Naive thymus-derived CD8-positive, alpha-beta T cell (primary cell): ENCODE measurements around the gene RTP3. TPM values are rescaled to one million over a fixed set of nuclear protein-coding genes. Genes with fewer than 3 reads are reported as not detected.
A peak's percentile ranks its signal among the peaks of the same experiment; 100 is the strongest.
"Not testable (repeated sequence)": the region's sequence is repeated elsewhere in the genome, so short reads cannot be mapped to it uniquely, and the experiment has no call there.

ENCODE experiments used
- ATAC-seq, 2 donors: fragments of 150-1000 bp; cut with Tn5 transposase in 1 of 2; sonication (Bioruptor Pico), chemical (Tn5 transposase) in 1 of 2; 1 replicate in 1 of 2; 2 replicates in 1 of 2; pipeline ENCODE4 v1.10.0; 2021; ENCODE audit warnings: mild to moderate bottlenecking in 2 of 2, moderate library complexity in 2 of 2
- POLR2A ChIA-PET: fragments of 350-600 bp; sonication (Branson Sonifier 250); formaldehyde crosslinking; loops from one replicate; lab custom pipeline; 2021; ENCODE audit warnings: antibody characterized with exemption; lab: Charles Lee
- DNase-seq, 10 donors: peaks; one replicate each; pipeline versions ENCODE4 v3.0.0 to v3.0.0-alpha.2; 2020 to 2022
- H3K27ac Mint-ChIP-seq, 10 donors: one replicate each; pipeline ENCODE4 v1.8.0; 2020 to 2022; ENCODE audit warnings: mild to moderate bottlenecking in 10 of 10, mixed read lengths in 10 of 10, moderate library complexity in 4 of 10, inconsistent platforms in 1 of 10
- H3K27me3 Mint-ChIP-seq, 5 donors: one replicate each; pipeline ENCODE4 v1.8.0; 2021 to 2022; ENCODE audit warnings: mixed read lengths in 5 of 5
- H3K36me3 Mint-ChIP-seq, 3 donors: one replicate each; pipeline ENCODE4 v1.8.0; 2020 to 2022; ENCODE audit warnings: mixed read lengths in 3 of 3, mild to moderate bottlenecking in 2 of 3, inconsistent platforms in 1 of 3
- H3K4me1 Mint-ChIP-seq, 4 donors: one replicate each; pipeline ENCODE4 v1.8.0; 2021 to 2022; ENCODE audit warnings: mixed read lengths in 4 of 4
- H3K4me3 Mint-ChIP-seq, 10 donors: one replicate each; pipeline ENCODE4 v1.8.0; 2020 to 2022; ENCODE audit warnings: mild to moderate bottlenecking in 10 of 10, mixed read lengths in 10 of 10, moderate library complexity in 6 of 10, inconsistent platforms in 1 of 10
- H3K9me3 Mint-ChIP-seq, 9 donors: one replicate each; pipeline ENCODE4 v1.8.0; 2020 to 2022; ENCODE audit warnings: mixed read lengths in 9 of 9, mild to moderate bottlenecking in 3 of 9, inconsistent platforms in 1 of 9, moderate library complexity in 1 of 9
- polyA plus RNA-seq, 3 donors: library from polyadenylated mRNA; unstranded; fragments of 300-500 nt; fragmentation: Illumina TruSeq; gene quantifications; one replicate each; pipeline ENCODE4 v1.2.3, GENCODE V29; 2021
- total RNA-seq, 8 experiments: library from RNA in 2 of 8; stranded (reverse) in 2 of 8; gene quantifications; one replicate each; pipeline ENCODE4 v1.2.3 and lab custom pipeline; 2021 to 2026

RTP3 gene
- total and polyA plus RNA-seq, 5 experiments from 2014 or later: not detected

DNA sequence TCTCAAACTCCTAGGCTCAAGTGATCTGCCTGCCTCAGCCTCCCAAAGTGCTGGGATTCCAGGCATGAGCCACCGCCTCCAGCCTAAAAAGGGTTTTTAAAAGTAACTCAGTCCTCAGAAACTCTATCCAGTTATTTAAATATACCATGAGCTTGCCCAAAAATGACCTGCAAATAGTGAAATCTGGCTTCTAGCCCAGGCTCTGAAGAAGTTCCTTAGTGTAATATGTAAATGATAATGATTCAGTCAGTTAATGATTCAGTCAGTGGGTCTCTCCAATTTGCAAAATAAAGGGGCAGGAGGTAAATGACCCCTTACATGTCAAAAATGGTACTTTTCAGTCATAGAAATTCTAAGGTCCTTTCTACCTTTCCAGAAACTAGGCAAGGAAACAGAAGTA lies 39.5 kb downstream of the RTP3 start:
- no peaks in the 10 kb centered on the region for H3K9me3 Mint-ChIP-seq
- peaks cover 18 to 66% (median 46%) of the 10 kb centered on the region in 4 donors for H3K4me1 Mint-ChIP-seq
- DNase-seq (no peak), ATAC-seq (no peak)
- no peak overlapping the region for H3K4me3 Mint-ChIP-seq
- POLR2A ChIA-PET: interaction anchor here (0.9 kb wide), 1 partner anchor 10 kb away, joined by 3 read pairs; no protein-coding TSS in a partner anchor
- H3K27ac Mint-ChIP-seq: peak overlapping the region in 5 of 10 donors; percentile 70 to 98 (median 94)
- peaks cover 0 to 13% (median 3%) of the 10 kb centered on the region in 5 donors for H3K27me3 Mint-ChIP-seq
- H3K36me3 Mint-ChIP-seq: no peaks in the 10 kb centered on the region

GRCh38 chr3:46537779-46538178 lies 40.0 kb downstream of the RTP3 start:
- no peak for ATAC-seq
- H3K36me3 Mint-ChIP-seq: no peaks in the 10 kb centered on the region
- H3K27ac Mint-ChIP-seq: peak overlapping the region; percentile 91 to 98 (median 95)
- H3K4me1 Mint-ChIP-seq: peaks cover 18 to 70% (median 47%) of the 10 kb centered on the region in 4 donors
- POLR2A ChIA-PET: interaction anchor here (0.7 to 1.6 kb wide), 7 partner anchors 11 to 156 kb away, joined by 3 to 16 read pairs (median 3); partner anchors contain the start of gene ALS2CL
- no peaks in the 10 kb centered on the region for H3K9me3 Mint-ChIP-seq
- no peak for DNase-seq
- H3K27me3 Mint-ChIP-seq: peaks cover 0 to 13% (median 3%) of the 10 kb centered on the region in 5 donors
- H3K4me3 Mint-ChIP-seq: peak overlapping the region; percentile 56 to 84 (median 74)

DNA sequence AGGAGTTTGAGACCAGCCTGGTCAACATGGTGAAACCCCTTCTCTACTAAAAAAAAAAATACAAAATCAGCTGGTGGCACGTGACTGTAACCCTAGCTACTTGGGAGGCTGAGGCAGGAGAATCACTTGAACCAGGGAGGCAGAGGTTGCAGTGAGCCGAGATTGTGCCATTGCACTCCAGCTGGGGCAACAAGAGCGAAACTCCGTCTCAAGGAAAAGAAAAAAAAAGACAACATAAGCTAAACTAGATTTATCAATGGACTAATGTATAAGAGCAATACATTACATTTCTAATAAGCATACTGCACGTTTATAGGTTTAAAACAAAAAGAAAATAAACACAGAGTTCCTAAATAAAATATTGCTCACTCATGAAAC lies 40.6 kb downstream of the RTP3 start:
- peak overlapping the region; percentile 91 to 98 (median 95) for H3K27ac Mint-ChIP-seq
- ATAC-seq, H3K9me3 Mint-ChIP-seq, H3K36me3 Mint-ChIP-seq, DNase-seq: not testable (repeated sequence)
- peaks cover 17 to 71% (median 44%) of the 10 kb centered on the region in 4 donors for H3K4me1 Mint-ChIP-seq
- H3K4me3 Mint-ChIP-seq: peak overlapping the region; percentile 62 to 84 (median 78)
- peaks cover 0 to 13% (median 3%) of the 10 kb centered on the region in 5 donors for H3K27me3 Mint-ChIP-seq
- POLR2A ChIA-PET: interaction anchor here (0.7 to 1.9 kb wide), 11 partner anchors 9 to 155 kb away, joined by 3 to 16 read pairs (median 3); partner anchors contain the start of gene ALS2CL

GRCh38 chr3:46538803-46539442 lies 41.1 kb downstream of the RTP3 start:
- H3K9me3 Mint-ChIP-seq: no peaks in the 10 kb centered on the region
- peak overlapping the region; percentile 91 to 98 (median 95) for H3K27ac Mint-ChIP-seq
- H3K36me3 Mint-ChIP-seq: no peaks in the 10 kb centered on the region
- peaks cover 0 to 12% (median 3%) of the 10 kb centered on the region in 5 donors for H3K27me3 Mint-ChIP-seq
- POLR2A ChIA-PET: interaction anchor here (0.7 to 1.9 kb wide), 12 partner anchors 10 to 155 kb away, joined by 3 to 16 read pairs (median 4); partner anchors contain the start of gene ALS2CL
- ATAC-seq (peak; percentile 95), DNase-seq (peak; percentile 63 to 92 (median 86))
- H3K4me1 Mint-ChIP-seq: peaks cover 17 to 71% (median 42%) of the 10 kb centered on the region in 4 donors
- H3K4me3 Mint-ChIP-seq: peak overlapping the region; percentile 62 to 84 (median 78)

- POLR2A ChIA-PET: interaction anchor here (1.0 to 1.9 kb wide), 9 partner anchors 12 to 154 kb away, joined by 3 to 16 read pairs (median 4); partner anchors contain the start of gene ALS2CL
- peaks cover 17 to 66% (median 39%) of the 10 kb centered on the region in 4 donors for H3K4me1 Mint-ChIP-seq
- no peaks in the 10 kb centered on the region for H3K9me3 Mint-ChIP-seq
- H3K36me3 Mint-ChIP-seq: no peaks in the 10 kb centered on the region
- H3K27ac Mint-ChIP-seq: peak overlapping the region; percentile 91 to 98 (median 95)
- DNase-seq (no peak), ATAC-seq (no peak)
- H3K4me3 Mint-ChIP-seq: peak overlapping the region; percentile 62 to 84 (median 78)
- peaks cover 0 to 7% (median 2%) of the 10 kb centered on the region in 5 donors for H3K27me3 Mint-ChIP-seq
These were observed 41.7 kb downstream of the RTP3 start for GRCh38 chr3:46539443-46540005.

DNA sequence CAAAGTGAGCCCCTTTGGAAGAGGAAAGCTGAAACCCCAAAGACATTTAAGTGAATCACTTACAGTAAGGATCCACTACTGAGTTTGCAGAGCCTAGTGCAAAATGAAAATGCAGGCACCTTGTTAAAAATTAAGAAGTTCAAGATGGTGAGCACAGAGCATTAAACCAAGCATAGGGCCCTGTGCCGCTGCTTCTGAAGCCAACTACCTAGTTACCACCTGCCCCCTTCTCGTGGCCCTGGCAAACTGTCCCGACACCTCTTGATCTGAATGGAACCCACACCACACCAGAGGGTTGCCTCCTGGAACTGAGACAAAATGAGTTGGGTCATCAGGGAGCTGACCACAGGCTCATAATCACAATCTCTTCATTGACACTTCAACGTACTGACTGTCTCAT lies 42.8 kb downstream of the RTP3 start:
- POLR2A ChIA-PET: no interaction called here

GRCh38 chr3:46541835-46542234 lies 44.1 kb downstream of the RTP3 start:
- POLR2A ChIA-PET: interaction anchor here (0.7 to 1.0 kb wide), 3 partner anchors 42 to 597 kb away, joined by 3 read pairs; no protein-coding TSS in a partner anchor
- Mint-ChIP-seq H3K27ac (peak overlapping the region in 3 of 10 donors; percentile 52 to 78 (median 55)), H3K9me3 (no peaks in the 10 kb centered on the region), H3K4me3 (no peak overlapping the region), H3K27me3 (no peaks in the 10 kb centered on the region), H3K4me1 (peaks cover 15 to 71% (median 49%) of the 10 kb centered on the region in 4 donors), H3K36me3 (no peaks in the 10 kb centered on the region)
- no peak for ATAC-seq
- DNase-seq: no peak

More for the DNA sequence above, 42.8 kb downstream of the RTP3 start:
- peak overlapping the region in 4 of 10 donors; percentile 4 to 42 (median 32) for H3K4me3 Mint-ChIP-seq
- no peak for ATAC-seq
- no peaks in the 10 kb centered on the region for H3K9me3 Mint-ChIP-seq
- H3K27me3 Mint-ChIP-seq: peaks cover 0 to 7% (median 0%) of the 10 kb centered on the region in 5 donors
- no peaks in the 10 kb centered on the region for H3K36me3 Mint-ChIP-seq
- no peak for DNase-seq
- H3K4me1 Mint-ChIP-seq: peaks cover 18 to 70% (median 42%) of the 10 kb centered on the region in 4 donors
- peak overlapping the region in 8 of 10 donors; percentile 71 to 94 (median 85) for H3K27ac Mint-ChIP-seq

DNA sequence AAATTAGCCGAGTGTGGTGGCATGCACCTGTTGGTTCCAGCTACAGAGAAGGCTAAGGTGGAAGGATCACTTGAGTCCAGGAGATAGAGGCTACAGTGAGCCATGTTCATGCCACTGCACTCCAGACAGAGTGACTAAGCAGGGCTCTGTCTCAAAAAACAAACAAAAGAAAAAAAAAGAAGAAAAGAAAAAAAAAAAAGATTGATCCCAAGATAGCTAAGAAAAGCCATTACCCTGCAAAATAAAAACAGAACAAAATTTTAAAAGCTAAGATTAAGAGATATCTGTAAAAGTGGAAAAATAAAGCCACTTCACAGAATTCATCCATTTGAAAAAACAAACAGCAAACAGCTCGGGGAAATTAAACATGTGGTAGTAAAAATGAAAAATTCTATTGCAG lies 44.6 kb downstream of the RTP3 start:
- H3K4me1 Mint-ChIP-seq: peaks cover 15 to 68% (median 48%) of the 10 kb centered on the region in 4 donors

GRCh38 chr3:46542801-46543201 lies 45.0 kb downstream of the RTP3 start:
- H3K27me3 Mint-ChIP-seq: no peaks in the 10 kb centered on the region
- H3K9me3 Mint-ChIP-seq: no peaks in the 10 kb centered on the region
- POLR2A ChIA-PET: interaction anchor here (0.6 to 1.0 kb wide), 3 partner anchors 47 to 1545 kb away, joined by 3 to 4 read pairs (median 4); no protein-coding TSS in a partner anchor
- H3K27ac Mint-ChIP-seq: peak overlapping the region in 4 of 10 donors; percentile 11 to 63 (median 59)
- H3K4me3 Mint-ChIP-seq: no peak overlapping the region
- H3K36me3 Mint-ChIP-seq: no peaks in the 10 kb centered on the region
- no peak for DNase-seq
- ATAC-seq: no peak
- H3K4me1 Mint-ChIP-seq: peaks cover 14 to 63% (median 44%) of the 10 kb centered on the region in 4 donors

More for the DNA sequence above, 44.6 kb downstream of the RTP3 start:
- no peaks in the 10 kb centered on the region for H3K27me3 Mint-ChIP-seq
- no peaks in the 10 kb centered on the region for H3K36me3 Mint-ChIP-seq
- DNase-seq: no peak
- peak overlapping the region in 2 of 10 donors; percentile 52 to 55 for H3K27ac Mint-ChIP-seq
- no peaks in the 10 kb centered on the region for H3K9me3 Mint-ChIP-seq
- no peak overlapping the region for H3K4me3 Mint-ChIP-seq
- ATAC-seq: no peak
- POLR2A ChIA-PET: interaction anchor here (0.7 to 1.0 kb wide), 3 partner anchors 47 to 597 kb away, joined by 3 to 4 read pairs (median 3); no protein-coding TSS in a partner anchor

GRCh38 chr3:46544771-46545503 lies 47.2 kb downstream of the RTP3 start:
- H3K9me3 Mint-ChIP-seq: no peaks in the 10 kb centered on the region
- DNase-seq: no peak
- no peak overlapping the region for H3K4me3 Mint-ChIP-seq
- POLR2A ChIA-PET: no interaction called here
- H3K27ac Mint-ChIP-seq: peak overlapping the region in 2 of 10 donors; percentile 60 to 77
- H3K36me3 Mint-ChIP-seq: no peaks in the 10 kb centered on the region
- H3K27me3 Mint-ChIP-seq: no peaks in the 10 kb centered on the region
- no peak for ATAC-seq
- peaks cover 5 to 45% (median 29%) of the 10 kb centered on the region in 4 donors for H3K4me1 Mint-ChIP-seq

DNA sequence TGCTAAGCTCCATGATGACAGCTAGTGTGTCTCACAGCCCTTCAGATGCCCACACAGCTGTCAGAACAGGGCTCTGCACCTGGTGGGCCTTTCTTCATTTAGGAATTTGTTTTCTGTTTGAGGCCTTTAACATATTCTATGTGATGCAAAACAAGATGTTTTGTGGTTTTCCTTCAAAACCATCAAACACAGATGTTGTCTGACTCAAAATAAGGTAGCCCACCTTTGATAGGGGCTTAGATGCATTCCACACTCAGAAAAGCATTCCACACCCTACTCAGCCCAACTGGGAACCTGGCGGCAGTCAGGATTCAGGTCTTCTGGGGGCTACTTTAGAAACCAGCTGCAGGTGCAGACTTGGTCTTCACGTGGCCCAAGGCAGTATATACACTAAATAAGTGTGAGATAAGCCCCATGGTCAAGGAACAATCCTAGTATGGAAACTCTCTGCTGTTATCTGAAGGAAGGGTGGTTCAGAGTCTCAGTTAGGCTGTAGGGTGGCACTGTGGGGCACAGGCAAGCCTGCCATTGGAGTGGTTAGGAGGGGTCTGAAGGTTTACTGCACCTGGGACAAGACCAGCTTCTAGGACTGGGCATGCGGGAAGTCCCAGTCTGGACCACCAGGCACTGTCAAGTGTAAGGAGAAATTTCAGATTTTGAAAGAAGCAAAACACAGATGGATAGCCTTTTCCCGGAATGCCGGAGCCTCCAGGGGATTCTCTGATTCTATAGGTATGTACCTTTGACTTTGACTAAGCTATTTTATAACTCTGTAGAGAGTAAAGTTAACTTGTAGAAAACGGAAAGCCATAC lies 48.2 kb downstream of the RTP3 start:
- H3K36me3 Mint-ChIP-seq: no peaks in the 10 kb centered on the region
- H3K27me3 Mint-ChIP-seq: no peaks in the 10 kb centered on the region
- peak overlapping the region in 4 of 10 donors; percentile 16 to 60 (median 30) for H3K27ac Mint-ChIP-seq
- peaks cover 3 to 38% (median 26%) of the 10 kb centered on the region in 4 donors for H3K4me1 Mint-ChIP-seq
- no peak overlapping the region for H3K4me3 Mint-ChIP-seq
- H3K9me3 Mint-ChIP-seq: no peaks in the 10 kb centered on the region
- POLR2A ChIA-PET: interaction anchor here (0.6 to 0.7 kb wide), 4 partner anchors 57 to 1543 kb away, joined by 3 to 6 read pairs (median 3); no protein-coding TSS in a partner anchor
- peak in 1 of 2 donors; percentile 44 for ATAC-seq
- DNase-seq: no peak
